Activated CD8-positive, alpha-beta memory T cell treated with anti-CD3 and anti-CD28 coated beads, Interleukin-2, amount 10 ng/mL, durations not matched to agents 7 days and 5 days (primary cell): ENCODE data around the gene USP17L13. TPM values are rescaled to one million over a fixed set of nuclear protein-coding genes. Genes with fewer than 3 reads are reported as not detected.
"Not testable (repeated sequence)": the region's sequence is repeated elsewhere in the genome, so short reads cannot be mapped to it uniquely, and the experiment has no call there.

ENCODE experiments used
- ATAC-seq: fragments of 150-1000 bp; cut with Tn5 transposase; one replicate; pipeline ENCODE4 v1.10.0; 2021; ENCODE audit warnings: moderate library complexity
- CTCF ChIA-PET: fragments of 350-600 bp; sonication (Branson Sonifier 250); formaldehyde crosslinking; loops from one replicate; lab custom pipeline; 2021; ENCODE audit warnings: antibody characterized with exemption; lab: Charles Lee
- DNase-seq: peaks from one replicate; pipeline ENCODE4 v3.0.0-alpha.2; 2020
- H3K27ac Mint-ChIP-seq: one replicate; pipeline ENCODE4 v1.8.0; 2021; ENCODE audit warnings: mild to moderate bottlenecking, mixed read lengths
- H3K27me3 Mint-ChIP-seq: one replicate; pipeline ENCODE4 v1.8.0; 2021; ENCODE audit warnings: mixed read lengths
- H3K36me3 Mint-ChIP-seq: one replicate; pipeline ENCODE4 v1.8.0; 2021; ENCODE audit warnings: mild to moderate bottlenecking, mixed read lengths
- H3K4me1 Mint-ChIP-seq: one replicate; pipeline ENCODE4 v1.8.0; 2021; ENCODE audit warnings: mixed read lengths
- H3K4me3 Mint-ChIP-seq: one replicate; pipeline ENCODE4 v1.8.0; 2021; ENCODE audit warnings: mild to moderate bottlenecking, moderate library complexity, mixed read lengths
- H3K9me3 Mint-ChIP-seq: one replicate; pipeline ENCODE4 v1.8.0; 2022; ENCODE audit warnings: low read depth, mixed read lengths
- total RNA-seq, 2 experiments: library from RNA; stranded (reverse); gene quantifications; one replicate each; pipeline ENCODE4 v1.2.3, GENCODE V29; 2021

USP17L13 gene
- total RNA-seq, 2 experiments from 2014 or later = not detected

DNA sequence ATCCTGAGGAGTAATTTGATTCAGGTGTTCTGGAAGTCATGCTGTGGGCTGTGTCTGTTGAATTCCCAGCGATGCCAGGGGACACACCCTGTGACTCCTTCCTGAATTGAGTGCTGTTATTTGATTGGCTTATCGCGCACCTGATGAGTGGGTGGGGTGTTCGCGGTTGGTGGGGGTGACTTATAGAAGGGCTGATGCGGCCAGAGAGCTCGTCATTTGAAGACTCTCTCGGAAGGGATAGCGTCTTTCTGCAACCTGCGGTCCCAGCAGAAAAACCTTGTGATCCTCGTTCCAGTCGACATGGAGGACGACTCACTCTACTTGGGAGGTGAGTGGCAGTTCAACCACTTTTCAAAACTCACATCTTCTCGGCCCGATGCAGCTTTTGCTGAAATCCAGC is 42.6 kb downstream of the USP17L13 start, which contains the start of gene USP17L22:
Gene USP17L22 (plus strand): TSS at position 301 of the 400 bp plus-strand sequence. CDS start 0 bp downstream, at position 301.
- H3K4me3 Mint-ChIP-seq, H3K27ac Mint-ChIP-seq, DNase-seq, H3K27me3 Mint-ChIP-seq, H3K9me3 Mint-ChIP-seq, H3K36me3 Mint-ChIP-seq, CTCF ChIA-PET, ATAC-seq, H3K4me1 Mint-ChIP-seq: not testable (repeated sequence)

DNA sequence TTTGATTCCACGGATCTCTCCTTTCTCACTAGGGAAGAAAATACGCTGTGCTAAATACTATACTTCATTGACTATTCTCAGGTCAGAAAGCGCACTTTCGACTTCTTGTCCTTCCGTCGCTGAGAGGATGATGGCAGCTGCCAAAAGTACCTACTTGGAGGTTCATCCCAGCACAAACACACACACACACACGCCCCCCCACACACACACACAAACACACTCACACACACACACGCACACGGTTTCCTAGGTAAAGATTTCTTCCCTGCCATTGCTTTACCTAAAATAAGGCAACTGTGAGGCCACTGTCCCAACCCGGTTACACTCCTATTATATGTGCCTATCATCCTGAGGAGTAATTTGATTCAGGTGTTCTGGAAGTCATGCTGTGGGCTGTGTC is 47.0 kb downstream of the USP17L13 start:
- CTCF ChIA-PET, H3K9me3 Mint-ChIP-seq, H3K27ac Mint-ChIP-seq, H3K27me3 Mint-ChIP-seq, H3K4me3 Mint-ChIP-seq, H3K36me3 Mint-ChIP-seq, H3K4me1 Mint-ChIP-seq, ATAC-seq: not testable (repeated sequence)
- DNase-seq = peak; percentile 55

Other genes with a start within 250 kb of the USP17L13 start
- not detected for gene FAM90A26, start 54.5 kb upstream of the USP17L13 start, total RNA-seq
- gene USP17L10, start 14.2 kb upstream of the USP17L13 start, total RNA-seq = not detected
- not detected for gene USP17L11, start 9.5 kb upstream of the USP17L13 start, total RNA-seq
- gene USP17L12, start 4.7 kb upstream of the USP17L13 start, total RNA-seq = not detected
- gene USP17L15, start 9.5 kb downstream of the USP17L13 start, total RNA-seq = not detected
- gene USP17L17, start 19.0 kb downstream of the USP17L13 start, total RNA-seq = not detected
- not detected for gene USP17L18, start 23.7 kb downstream of the USP17L13 start, total RNA-seq
- not detected for gene USP17L19, start 28.5 kb downstream of the USP17L13 start, total RNA-seq
- not detected for gene USP17L20, start 33.2 kb downstream of the USP17L13 start, total RNA-seq
- not detected for gene USP17L21, start 38.0 kb downstream of the USP17L13 start, total RNA-seq
- not detected for gene USP17L22, start 42.7 kb downstream of the USP17L13 start, total RNA-seq
- not detected for gene USP17L24, start 100.3 kb downstream of the USP17L13 start, total RNA-seq
- gene USP17L25, start 105.0 kb downstream of the USP17L13 start, total RNA-seq = not detected
- not detected for gene USP17L26, start 109.8 kb downstream of the USP17L13 start, total RNA-seq
- gene USP17L5, start 114.5 kb downstream of the USP17L13 start, total RNA-seq = not detected
- not detected for gene USP17L27, start 119.3 kb downstream of the USP17L13 start, total RNA-seq
- gene USP17L28, start 124.0 kb downstream of the USP17L13 start, total RNA-seq = not detected
- gene USP17L29, start 128.7 kb downstream of the USP17L13 start, total RNA-seq = not detected
- gene USP17L30, start 138.2 kb downstream of the USP17L13 start, total RNA-seq = not detected
- gene DEFB131A, start 219.5 kb downstream of the USP17L13 start, total RNA-seq = not detected